K562 (cell line): ENCODE data around the gene ACTC1. TPM values are rescaled to one million over a fixed set of nuclear protein-coding genes. Genes with fewer than 3 reads are reported as not detected.

ENCODE experiments used
- CHD2 ChIP-seq: IDR thresholded peaks from 2 replicates; pipeline ENCODE4 v1.6.1; 2011; ENCODE audit warnings: low read depth, low read length
- EGR1 ChIP-seq: fragments of 450-650 bp; conservative IDR thresholded peaks from 2 replicates; pipeline ENCODE4 v1.6.1; 2017; ENCODE audit warnings: mild to moderate bottlenecking
- EP400 ChIP-seq: fragments of 450-650 bp; IDR thresholded peaks from 2 replicates; pipeline ENCODE4 v1.6.1; 2017; ENCODE audit warnings: antibody characterized with exemption, mild to moderate bottlenecking, moderate library complexity
- GMEB1 ChIP-seq: fragments of 250-450 bp; sonication (Bioruptor Pico); IDR thresholded peaks from 2 replicates; pipeline ENCODE4 v1.4.0; 2020; ENCODE audit warnings: mild to moderate bottlenecking
- MAZ ChIP-seq, 2 experiments: fragments of 450-650 bp in 1 of 2; sonication (generic) in 1 of 2; formaldehyde crosslinking; IDR thresholded peaks in 1 of 2; conservative IDR thresholded peaks in 1 of 2; 2 replicates each; pipeline versions ENCODE4 v1.4.0 to v1.5.0; 2020; ENCODE audit warnings: mild to moderate bottlenecking in 1 of 2, missing genetic modification reagents in 1 of 2
- MEF2D ChIP-seq: conservative IDR thresholded peaks from 2 replicates; pipeline ENCODE4 v1.6.1; 2016; ENCODE audit warnings: low read depth, missing genetic modification characterization, missing compliant biosample characterization
- NBN ChIP-seq: fragments of 450-650 bp; IDR thresholded peaks from 2 replicates; pipeline ENCODE4 v1.6.1; 2016; ENCODE audit warnings: low read depth, mild to moderate bottlenecking
- NFIC ChIP-seq: fragments of 450-650 bp; IDR thresholded peaks from 2 replicates; pipeline ENCODE4 v1.6.1; 2017; ENCODE audit warnings: mild to moderate bottlenecking, inconsistent platforms
- PBX2 ChIP-seq, 2 experiments: IDR thresholded peaks in 1 of 2; conservative IDR thresholded peaks in 1 of 2; 2 replicates each; pipeline ENCODE4 v1.6.1; 2016; ENCODE audit warnings: low read depth in 2 of 2, mild to moderate bottlenecking in 1 of 2, missing compliant biosample characterization in 1 of 2, missing genetic modification characterization in 1 of 2, moderate library complexity in 1 of 2
- PRDM10 ChIP-seq: fragments of 450-650 bp; IDR thresholded peaks from 2 replicates; pipeline ENCODE4 v1.6.1; 2018; ENCODE audit not compliant: partially characterized antibody
- STAT5B ChIP-seq: fragments of 250-450 bp; sonication (Bioruptor Pico); IDR thresholded peaks from 2 replicates; pipeline ENCODE4 v1.8.0; 2021; ENCODE audit warnings: mild to moderate bottlenecking, inconsistent platforms
- TBP ChIP-seq: optimal IDR thresholded peaks from 2 replicates; pipeline ENCODE3; 2011; ENCODE audit warnings: low read depth, low read length, improper control_type of control experiment
- TEAD2 ChIP-seq: fragments of 450-650 bp; IDR thresholded peaks from 2 replicates; pipeline ENCODE4 v1.6.1; 2016; ENCODE audit warnings: missing genetic modification characterization, control low read depth, missing compliant biosample characterization
- ZBTB33 ChIP-seq: sonication (generic); formaldehyde crosslinking; IDR thresholded peaks from 2 replicates; pipeline ENCODE4 v1.8.1; 2023; ENCODE audit warnings: mild to moderate bottlenecking, missing genetic modification reagents
- ZNF134 ChIP-seq: fragments of 250-450 bp; sonication (Bioruptor Pico); conservative IDR thresholded peaks from 2 replicates; pipeline ENCODE4 v1.4.0; 2020
- ZNF586 ChIP-seq: fragments of 450-650 bp; formaldehyde crosslinking; conservative IDR thresholded peaks from 2 replicates; pipeline ENCODE4 v1.4.0; 2020; ENCODE audit warnings: mild to moderate bottlenecking, moderate library complexity
- ZNF695 ChIP-seq: fragments of 450-650 bp; formaldehyde crosslinking; IDR thresholded peaks from 2 replicates; pipeline ENCODE4 v1.4.0; 2020; ENCODE audit warnings: mild to moderate bottlenecking, moderate library complexity
- polyA plus RNA-seq, 8 experiments: library from polyadenylated mRNA; depleted of rRNA in 4 of 8; stranded (reverse) in 5 of 8; unstranded in 3 of 8; fragments of >200 nt; fragmentation: Nextera tagmentation in 2 of 8; fragmentation: Illumina TruSeq in 1 of 8; extraction: Ambion mirVana in 2 of 8; extraction: Trizol in 1 of 8; gene quantifications; 2 replicates each; pipeline versions ENCODE4 v1.2.1 to v1.2.3, GENCODE V29; 2011 to 2014; ENCODE audit warnings: inconsistent platforms in 1 of 8, missing spikeins in 1 of 8
- total RNA-seq, 7 experiments: library from RNA; depleted of rRNA in 6 of 7; stranded (reverse); fragments of >200 nt in 6 of 7; fragmentation: Illumina TruSeq in 2 of 7; extraction: Trizol in 2 of 7; gene quantifications; 2 replicates each; pipeline versions ENCODE4 v1.2.1 to v1.2.3, GENCODE V29; 2011 to 2021; ENCODE audit warnings: low replicate concordance in 1 of 7

ACTC1 gene
- total and polyA plus RNA-seq, 9 of the 15 experiments (the other 6 are each of a cell fraction or from before 2014, with no cell fraction given): 0.08 to 0.84 (median 0.17) TPM; not detected in 3

GRCh38 chr15:34799149-34800101 lies 4.1 kb upstream of the ACTC1 start (continued):
- TF ChIP-seq ZBTB33 (CRISPR knock-in tag) (no peak), ZNF586 (CRISPR knock-in tag) (no peak), EP400 (no peak), TEAD2 (no peak), EGR1 (no peak), ZNF695 (CRISPR knock-in tag) (no peak), PBX2 (CRISPR knock-in tag; IDR thresholded peaks at IDR 0.05; ENCODE audit: low read depth) (no peak), PBX2 (tag; conservative IDR thresholded peaks at IDR 0.05; ENCODE audit: low read depth) (no peak), GMEB1 (no peak), ZNF134 (no peak), MAZ (CRISPR knock-in tag; conservative IDR thresholded peaks at IDR 0.05 in 1 of 2, IDR thresholded peaks at IDR 0.05 in 1 of 2) (peak in 1 of 2 experiments; percentile 53; a peak in 1 of 4 replicates), NBN (no peak), NFIC (peak; percentile 87), PRDM10 (peak; percentile 90), MEF2D (tag) (no peak), TBP (peak; percentile 22), CHD2 (no peak), STAT5B (CRISPR knock-in tag) (no peak)
